CD4-positive, alpha-beta T cell treated with Interleukin-15 for 4 hours (primary cell): ENCODE results near the gene CSNK2A2.

ENCODE experiments used
- DNase-seq: peaks from one replicate; pipeline ENCODE4 v3.0.0-alpha.2; 2020; ENCODE audit warnings: low spot score

Gene CSNK2A2

GRCh38 chr16:58110571-58111301 lies 87.2 kb downstream of the CSNK2A2 start:
- no peak for DNase-seq

- no peak for DNase-seq
Observed at GRCh38 chr16:58109881-58110280, 88.0 kb downstream of the CSNK2A2 start.

GRCh38 chr16:58109330-58109729 lies 88.6 kb downstream of the CSNK2A2 start:
- DNase-seq: no peak
